Activated CD4-positive, alpha-beta T cell treated with anti-CD3 and anti-CD28 coated beads, Interleukin-2, amount 10 ng/mL, durations not matched to agents 7 days and 5 days (primary cell): Measurements from ENCODE around the gene ZNF836. TPM values are rescaled to one million over a fixed set of nuclear protein-coding genes. Genes with fewer than 3 reads are reported as not detected.

ENCODE experiments used
- CTCF ChIA-PET: fragments of 350-600 bp; sonication (Branson Sonifier 250); formaldehyde crosslinking; loops from one replicate; lab custom pipeline; 2021; ENCODE audit warnings: antibody characterized with exemption; lab: Charles Lee
- POLR2A ChIA-PET: fragments of 350-600 bp; sonication (Branson Sonifier 250); formaldehyde crosslinking; loops from one replicate; lab custom pipeline; 2021; ENCODE audit warnings: antibody characterized with exemption; lab: Charles Lee
- DNase-seq: peaks from one replicate; pipeline ENCODE4 v3.0.0-alpha.2; 2020
- H3K27ac Mint-ChIP-seq: one replicate; pipeline ENCODE4 v1.8.0; 2021; ENCODE audit warnings: mild to moderate bottlenecking, moderate library complexity, mixed read lengths
- H3K27me3 Mint-ChIP-seq: one replicate; pipeline ENCODE4 v1.8.0; 2021; ENCODE audit warnings: mixed read lengths
- H3K36me3 Mint-ChIP-seq: one replicate; pipeline ENCODE4 v1.8.0; 2021; ENCODE audit warnings: low read depth, mixed read lengths
- H3K4me1 Mint-ChIP-seq: one replicate; pipeline ENCODE4 v1.8.0; 2021; ENCODE audit warnings: mixed read lengths
- H3K4me3 Mint-ChIP-seq: one replicate; pipeline ENCODE4 v1.8.0; 2021; ENCODE audit warnings: mild to moderate bottlenecking, moderate library complexity, mixed read lengths
- H3K9me3 Mint-ChIP-seq: one replicate; pipeline ENCODE4 v1.8.0; 2021; ENCODE audit warnings: mixed read lengths
- total RNA-seq, 2 experiments: library from RNA; stranded (reverse); gene quantifications; one replicate each; pipeline ENCODE4 v1.2.3, GENCODE V29; 2021

The ZNF836 gene
- total RNA-seq, 2 experiments from 2014 or later = 21.7 to 23.5 TPM

DNA sequence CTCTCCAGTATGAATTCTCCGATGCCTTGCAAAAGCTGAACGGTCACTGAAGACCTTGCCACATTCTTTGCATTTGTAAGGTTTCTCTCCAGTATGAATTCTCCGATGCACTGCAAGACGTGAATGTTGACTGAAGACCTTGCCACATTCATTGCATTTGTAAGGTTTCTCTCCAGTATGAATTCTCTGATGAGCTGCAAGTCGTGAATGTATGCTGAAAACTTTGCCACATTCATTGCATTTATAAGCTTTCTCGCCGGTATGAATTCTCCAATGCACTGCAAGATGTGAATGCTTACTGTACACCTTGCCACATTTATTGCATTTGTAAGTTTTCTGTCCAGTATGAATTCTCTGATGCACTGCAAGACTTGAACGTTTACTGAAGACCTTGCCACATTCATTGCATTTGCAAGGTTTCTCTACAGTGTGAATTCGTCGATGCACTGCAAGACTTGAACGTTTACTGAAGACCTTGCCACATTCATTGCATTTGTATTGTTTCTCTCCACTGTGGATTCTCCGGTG is 55.8 kb downstream of the ZNF836 start:
- Mint-ChIP-seq H3K4me3 (no peak overlapping the region), H3K9me3 (peaks cover 83% of the 10 kb centered on the region), H3K27ac (no peak overlapping the region), H3K27me3 (no peaks in the 10 kb centered on the region), H3K4me1 (no peaks in the 10 kb centered on the region), H3K36me3 (peaks cover 68% of the 10 kb centered on the region)
- DNase-seq = no peak
- POLR2A ChIA-PET = no interaction called here
- CTCF ChIA-PET = no interaction called here

- Mint-ChIP-seq H3K27me3 (no peaks in the 10 kb centered on the region), H3K4me1 (no peaks in the 10 kb centered on the region), H3K36me3 (peaks cover 62% of the 10 kb centered on the region), H3K27ac (no peak overlapping the region), H3K4me3 (no peak overlapping the region), H3K9me3 (peaks cover 80% of the 10 kb centered on the region)
- no peak for DNase-seq
- POLR2A ChIA-PET = no interaction called here
- CTCF ChIA-PET = no interaction called here
Measured at GRCh38 chr19:52114691-52115090, 56.7 kb downstream of the ZNF836 start.

GRCh38 chr19:52112624-52113023 is 58.8 kb downstream of the ZNF836 start:
- CTCF ChIA-PET = no interaction called here
- DNase-seq = no peak
- peaks cover 41% of the 10 kb centered on the region for H3K36me3 Mint-ChIP-seq
- H3K27ac Mint-ChIP-seq = no peak overlapping the region
- H3K9me3 Mint-ChIP-seq = peaks cover 71% of the 10 kb centered on the region
- no peaks in the 10 kb centered on the region for H3K27me3 Mint-ChIP-seq
- H3K4me3 Mint-ChIP-seq = no peak overlapping the region
- no peaks in the 10 kb centered on the region for H3K4me1 Mint-ChIP-seq
- POLR2A ChIA-PET = no interaction called here

- Mint-ChIP-seq H3K27ac (peak overlapping the region; percentile 16), H3K36me3 (peaks cover 26% of the 10 kb centered on the region), H3K4me1 (no peaks in the 10 kb centered on the region), H3K9me3 (peaks cover 68% of the 10 kb centered on the region), H3K27me3 (no peaks in the 10 kb centered on the region), H3K4me3 (no peak overlapping the region)
- POLR2A ChIA-PET = no interaction called here
- DNase-seq = no peak
- CTCF ChIA-PET = interaction anchor here (1.3 kb wide), 1 partner anchor 13 kb away, joined by 3 read pairs; no protein-coding TSS in a partner anchor
Measured at GRCh38 chr19:52110780-52111179, 60.6 kb downstream of the ZNF836 start.

Other genes starting within 250 kb of the ZNF836 start
- 10 to 100 TPM in 1 of 2 experiments, 1 to 10 TPM in 1; 6.5 to 10.6 TPM for gene ZNF613, start 244.1 kb downstream of the ZNF836 start, total RNA-seq
- 10 to 100 TPM; 15.5 to 17.8 TPM for gene ZNF350, start 184.8 kb downstream of the ZNF836 start, total RNA-seq
- 10 to 100 TPM; 10.5 to 11.7 TPM for gene ZNF615, start 163.4 kb downstream of the ZNF836 start, total RNA-seq
- 1 to 10 TPM; 9.0 to 9.9 TPM for gene ZNF614, start 143.2 kb downstream of the ZNF836 start, total RNA-seq
- gene ZNF432, start 122.8 kb downstream of the ZNF836 start, total RNA-seq = 10 to 100 TPM; 11.9 to 12.6 TPM
- gene ZNF841, start 75.9 kb downstream of the ZNF836 start, total RNA-seq = 10 to 100 TPM; 27.7 to 27.9 TPM
- gene ZNF616, start 31.7 kb downstream of the ZNF836 start, total RNA-seq = 1 to 10 TPM; 7.5 to 8.3 TPM
- 100 to 1,000 TPM; 184 to 214 TPM for gene PPP2R1A, start 18.4 kb upstream of the ZNF836 start, total RNA-seq
- 10 to 100 TPM; 23.3 to 24.0 TPM for gene ZNF766, start 98.0 kb upstream of the ZNF836 start, total RNA-seq
- 10 to 100 TPM; 17.4 to 18.4 TPM for gene ZNF480, start 125.5 kb upstream of the ZNF836 start, total RNA-seq
- gene ZNF610, start 164.6 kb upstream of the ZNF836 start, total RNA-seq = 1 to 10 TPM; 2.1 to 2.8 TPM
- gene ZNF880, start 198.3 kb upstream of the ZNF836 start, total RNA-seq = 10 to 100 TPM; 16.1 to 17.8 TPM
- 10 to 100 TPM; 19.4 to 19.5 TPM for gene ZNF528, start 226.2 kb upstream of the ZNF836 start, total RNA-seq